ENCODE results near the gene KCNQ5.

Gene KCNQ5

GRCh38 chr6:73079978-73080377, 458.1 kb downstream of the KCNQ5 start:
- no peak for DNase-seq (ENCODE audit: low read depth)
- TF ChIP-seq, protein P1, sequence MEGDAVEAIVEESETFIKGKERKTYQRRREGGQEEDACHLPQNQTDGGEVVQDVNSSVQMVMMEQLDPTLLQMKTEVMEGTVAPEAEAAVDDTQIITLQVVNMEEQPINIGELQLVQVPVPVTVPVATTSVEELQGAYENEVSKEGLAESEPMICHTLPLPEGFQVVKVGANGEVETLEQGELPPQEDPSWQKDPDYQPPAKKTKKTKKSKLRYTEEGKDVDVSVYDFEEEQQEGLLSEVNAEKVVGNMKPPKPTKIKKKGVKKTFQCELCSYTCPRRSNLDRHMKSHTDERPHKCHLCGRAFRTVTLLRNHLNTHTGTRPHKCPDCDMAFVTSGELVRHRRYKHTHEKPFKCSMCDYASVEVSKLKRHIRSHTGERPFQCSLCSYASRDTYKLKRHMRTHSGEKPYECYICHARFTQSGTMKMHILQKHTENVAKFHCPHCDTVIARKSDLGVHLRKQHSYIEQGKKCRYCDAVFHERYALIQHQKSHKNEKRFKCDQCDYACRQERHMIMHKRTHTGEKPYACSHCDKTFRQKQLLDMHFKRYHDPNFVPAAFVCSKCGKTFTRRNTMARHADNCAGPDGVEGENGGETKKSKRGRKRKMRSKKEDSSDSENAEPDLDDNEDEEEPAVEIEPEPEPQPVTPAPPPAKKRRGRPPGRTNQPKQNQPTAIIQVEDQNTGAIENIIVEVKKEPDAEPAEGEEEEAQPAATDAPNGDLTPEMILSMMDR (IDR thresholded peaks at IDR 0.05; ENCODE audit: low read depth, low read length, missing control alignments): no peak
- in situ Hi-C loops (cut with HindIII; ENCODE audit: low sequenced_read_pairs): no loop called here

DNA sequence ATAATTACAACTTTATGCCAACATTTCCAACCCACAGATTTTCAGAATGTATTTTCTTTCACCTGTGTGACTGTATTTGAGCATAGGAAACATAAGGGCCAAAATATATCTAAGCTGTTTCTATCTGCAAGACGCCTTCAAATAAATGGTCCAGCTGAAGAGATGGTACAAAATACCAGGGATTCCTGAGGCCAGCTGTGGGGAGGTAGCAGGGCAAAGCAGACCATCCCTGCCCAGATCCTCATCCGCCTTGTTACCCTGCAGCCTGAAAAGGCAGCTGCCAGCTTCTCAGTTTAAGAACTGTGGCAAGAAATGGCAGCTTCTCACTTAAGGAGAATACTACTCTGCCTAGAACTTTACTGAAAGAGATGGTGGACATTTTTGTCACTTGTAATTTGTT, 460.1 kb downstream of the KCNQ5 start:
- TF ChIP-seq, protein P1 (IDR thresholded peaks at IDR 0.05; ENCODE audit: low read depth, low read length, missing control alignments): no peak
- DNase-seq (ENCODE audit: low read depth): no peak
- in situ Hi-C loops (cut with HindIII; ENCODE audit: low sequenced_read_pairs): no loop called here
- no peak overlapping the region for H3K4me3 ChIP-seq (ENCODE audit: low read depth, low read length)

More at GRCh38 chr6:73079978-73080377, 458.1 kb downstream of the KCNQ5 start:
- no peak overlapping the region for H3K4me3 ChIP-seq (ENCODE audit: low read depth, low read length)

DNA sequence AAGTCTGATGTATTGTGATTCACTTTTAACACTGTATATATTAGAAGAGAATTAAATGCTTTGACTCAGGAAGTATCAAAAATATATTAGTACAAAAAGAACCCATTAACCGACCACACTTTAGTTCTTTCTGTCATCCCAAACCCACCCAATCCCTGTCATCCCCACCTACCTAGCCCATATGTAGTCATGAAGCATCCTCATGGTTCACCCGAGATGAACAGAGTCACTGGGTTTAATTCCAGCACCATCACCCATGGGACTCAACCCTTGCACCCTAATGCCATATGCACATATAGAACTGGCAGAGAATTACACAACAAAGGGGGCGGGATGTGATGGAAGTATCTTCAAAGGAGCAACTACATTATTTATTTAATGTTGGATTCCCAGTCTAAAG, 462.0 kb downstream of the KCNQ5 start:
- DNase-seq (ENCODE audit: low read depth): no peak
- TF ChIP-seq, protein P1 (IDR thresholded peaks at IDR 0.05; ENCODE audit: low read depth, low read length, missing control alignments): no peak
- H3K4me3 ChIP-seq (ENCODE audit: low read depth, low read length): no peak overlapping the region
- in situ Hi-C loops (cut with HindIII; ENCODE audit: low sequenced_read_pairs): no loop called here

- in situ Hi-C loops (cut with HindIII; ENCODE audit: low sequenced_read_pairs): no loop called here
- peak; percentile 40 for DNase-seq (ENCODE audit: low read depth)
Measured at GRCh38 chr6:73085443-73085871, 463.6 kb downstream of the KCNQ5 start.

DNA sequence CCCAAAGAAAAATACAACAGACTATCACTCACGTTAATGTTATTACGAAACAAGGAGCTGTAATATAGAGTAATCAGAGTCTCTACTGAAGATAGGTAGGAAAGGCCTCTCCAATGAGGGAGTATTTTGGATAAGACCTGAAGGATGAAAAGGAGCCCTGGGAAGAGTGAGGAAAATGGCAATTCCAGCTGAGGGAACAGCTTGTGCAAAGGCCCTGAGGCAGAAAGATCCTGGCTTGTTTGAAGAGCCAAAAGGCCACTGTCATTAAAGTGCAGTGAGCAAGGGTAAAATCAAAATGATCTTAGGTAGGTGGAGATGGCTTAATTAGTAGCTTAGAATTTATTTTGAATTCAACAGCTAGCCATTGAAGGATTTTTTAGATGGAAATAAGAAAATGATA, 464.9 kb downstream of the KCNQ5 start:
- TF ChIP-seq, protein P1 (IDR thresholded peaks at IDR 0.05; ENCODE audit: low read depth, low read length, missing control alignments): no peak
- no peak overlapping the region for H3K4me3 ChIP-seq (ENCODE audit: low read depth, low read length)
- DNase-seq (ENCODE audit: low read depth): no peak
- in situ Hi-C loops (cut with HindIII; ENCODE audit: low sequenced_read_pairs): no loop called here

More at GRCh38 chr6:73085443-73085871, 463.6 kb downstream of the KCNQ5 start:
- no peak overlapping the region for H3K4me3 ChIP-seq (ENCODE audit: low read depth, low read length)
- TF ChIP-seq, protein P1 (IDR thresholded peaks at IDR 0.05; ENCODE audit: low read depth, low read length, missing control alignments): no peak

- TF ChIP-seq, protein P1 (IDR thresholded peaks at IDR 0.05; ENCODE audit: low read depth, low read length, missing control alignments): no peak
- in situ Hi-C loops (cut with HindIII; ENCODE audit: low sequenced_read_pairs): no loop called here
- DNase-seq (ENCODE audit: low read depth): no peak
- H3K4me3 ChIP-seq (ENCODE audit: low read depth, low read length): no peak overlapping the region
Measured at GRCh38 chr6:73088138-73088813, 466.4 kb downstream of the KCNQ5 start.

Measured in astrocyte of the cerebellum (primary cell).